ENCODE data around the gene LGALS3BP.

Gene LGALS3BP

DNA sequence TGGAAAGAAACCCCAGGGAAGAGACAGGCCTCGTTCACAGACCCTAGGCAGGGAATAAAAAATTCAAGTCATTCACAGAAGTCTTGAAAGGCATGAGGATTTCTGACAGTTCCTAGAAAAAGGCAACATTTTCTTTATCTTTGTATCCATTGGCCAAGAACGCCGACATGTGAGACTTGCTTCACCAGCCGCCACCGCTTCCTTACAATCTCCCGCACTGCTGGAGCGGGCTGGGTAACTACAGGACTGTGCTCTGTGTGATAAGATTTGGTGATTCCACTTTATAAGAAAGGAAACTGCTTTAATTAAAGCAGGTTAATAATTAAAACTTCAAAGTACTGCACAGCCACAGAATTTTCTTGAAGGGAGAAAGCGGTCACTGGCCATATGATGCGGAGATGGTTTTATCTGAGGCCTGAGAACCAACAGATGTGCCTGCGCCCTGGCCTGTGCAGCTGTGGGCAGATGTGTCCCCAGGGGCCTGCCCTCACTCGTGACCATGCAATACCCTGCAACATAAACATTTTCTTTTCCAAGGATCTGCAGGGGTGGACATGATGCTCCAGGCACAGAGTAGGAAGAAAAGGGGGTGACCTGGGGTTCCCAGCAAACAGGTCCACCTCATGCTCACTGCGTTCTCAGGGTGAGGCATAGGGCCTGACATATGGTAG, 13.0 kb upstream of the LGALS3BP start:
- TF ChIP-seq, protein P1, sequence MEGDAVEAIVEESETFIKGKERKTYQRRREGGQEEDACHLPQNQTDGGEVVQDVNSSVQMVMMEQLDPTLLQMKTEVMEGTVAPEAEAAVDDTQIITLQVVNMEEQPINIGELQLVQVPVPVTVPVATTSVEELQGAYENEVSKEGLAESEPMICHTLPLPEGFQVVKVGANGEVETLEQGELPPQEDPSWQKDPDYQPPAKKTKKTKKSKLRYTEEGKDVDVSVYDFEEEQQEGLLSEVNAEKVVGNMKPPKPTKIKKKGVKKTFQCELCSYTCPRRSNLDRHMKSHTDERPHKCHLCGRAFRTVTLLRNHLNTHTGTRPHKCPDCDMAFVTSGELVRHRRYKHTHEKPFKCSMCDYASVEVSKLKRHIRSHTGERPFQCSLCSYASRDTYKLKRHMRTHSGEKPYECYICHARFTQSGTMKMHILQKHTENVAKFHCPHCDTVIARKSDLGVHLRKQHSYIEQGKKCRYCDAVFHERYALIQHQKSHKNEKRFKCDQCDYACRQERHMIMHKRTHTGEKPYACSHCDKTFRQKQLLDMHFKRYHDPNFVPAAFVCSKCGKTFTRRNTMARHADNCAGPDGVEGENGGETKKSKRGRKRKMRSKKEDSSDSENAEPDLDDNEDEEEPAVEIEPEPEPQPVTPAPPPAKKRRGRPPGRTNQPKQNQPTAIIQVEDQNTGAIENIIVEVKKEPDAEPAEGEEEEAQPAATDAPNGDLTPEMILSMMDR (IDR thresholded peaks at IDR 0.05; ENCODE audit: low read depth, low read length): no peak
- no peak for DNase-seq
- Histone ChIP-seq H3K36me3 (peaks cover 69% of the 10 kb centered on the region), H3K4me3 (ENCODE audit: low read depth, low read length) (no peak overlapping the region), H3K27ac (0 out of 2 replicates have a peak overlapping the region, but pooled peaks have one; percentile 5), H3K9me3 (ENCODE audit: severe bottlenecking) (no peaks in the 10 kb centered on the region), H3K27me3 (ENCODE audit: insufficient read depth, low read depth, severe bottlenecking) (no peaks in the 10 kb centered on the region)

DNA sequence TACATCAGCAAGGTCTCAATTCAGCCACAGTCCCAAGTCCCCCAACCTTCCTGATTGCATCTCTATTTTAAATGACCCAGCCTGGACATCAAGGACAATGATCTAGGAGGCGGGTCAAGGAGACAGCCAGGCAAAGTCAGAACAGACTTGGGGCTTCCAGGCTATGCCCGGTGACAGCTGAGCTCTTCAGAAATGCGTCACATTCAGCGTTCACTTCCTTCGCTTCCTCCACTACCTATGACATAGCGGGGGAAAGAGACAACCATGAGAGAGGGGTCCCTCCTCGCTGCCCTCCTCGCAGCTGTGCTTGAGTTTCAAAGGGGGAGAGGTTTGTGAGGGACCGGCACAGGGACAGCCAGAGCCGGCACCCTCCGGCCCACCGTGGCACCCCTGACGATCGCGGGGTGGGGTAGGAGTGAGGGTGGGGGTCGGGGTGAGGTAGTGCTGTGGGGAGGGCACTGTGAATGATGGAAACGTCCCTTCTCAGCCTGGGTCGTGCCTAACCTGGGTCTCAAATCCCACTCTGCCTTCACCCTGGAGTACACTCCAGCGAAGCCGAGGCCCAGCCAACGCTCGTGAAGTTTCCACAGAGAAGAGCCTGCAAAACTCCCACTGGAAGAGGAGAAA, 12.3 kb upstream of the LGALS3BP start:
- H3K36me3 ChIP-seq: peaks cover 64% of the 10 kb centered on the region

DNA sequence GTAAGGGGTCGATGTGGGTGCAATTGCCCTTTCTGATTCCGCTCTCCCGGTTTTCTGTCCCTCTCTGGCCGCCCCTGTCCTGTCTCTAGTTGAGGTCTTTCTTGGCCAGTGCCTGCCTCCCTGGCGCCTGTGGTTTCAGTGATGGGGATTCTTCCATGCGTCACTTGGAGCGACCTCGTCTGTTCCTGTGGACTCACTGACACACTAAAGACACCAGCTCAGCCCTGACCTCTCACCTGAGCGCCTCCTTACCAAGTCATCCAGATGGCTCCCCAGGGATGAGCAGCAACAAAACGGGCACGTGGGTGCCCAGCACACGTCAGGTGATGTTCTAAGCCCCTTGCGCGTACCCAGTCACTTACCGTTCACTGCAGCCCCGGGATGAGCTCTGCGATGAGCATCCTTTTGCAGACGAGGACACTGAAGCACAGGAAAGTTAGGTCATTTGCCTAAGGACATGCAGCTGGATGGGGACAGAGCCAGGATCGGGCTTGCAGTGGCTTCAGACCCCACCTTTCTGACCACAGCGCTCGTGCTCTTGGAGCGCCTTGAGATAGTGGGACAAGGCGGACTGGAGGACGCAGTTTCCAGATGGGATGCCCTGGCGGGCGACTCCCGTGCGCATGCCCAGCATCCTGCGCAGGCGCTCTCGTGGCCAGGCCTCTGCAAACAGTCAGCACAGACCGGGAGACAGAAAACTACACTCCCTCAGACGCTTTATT, 11.5 kb upstream of the LGALS3BP start:
- H3K27me3 ChIP-seq (ENCODE audit: insufficient read depth, low read depth, severe bottlenecking): no peaks in the 10 kb centered on the region
- TF ChIP-seq, protein P1 (IDR thresholded peaks at IDR 0.05; ENCODE audit: low read depth, low read length): no peak
- H3K27ac ChIP-seq: peak overlapping the region; percentile 71
- no peak overlapping the region for H3K4me3 ChIP-seq (ENCODE audit: low read depth, low read length)
- H3K36me3 ChIP-seq: peaks cover 56% of the 10 kb centered on the region
- no peaks in the 10 kb centered on the region for H3K9me3 ChIP-seq (ENCODE audit: severe bottlenecking)
- DNase-seq: no peak

More for the DNA sequence above, 12.3 kb upstream of the LGALS3BP start:
- TF ChIP-seq, protein P1 (IDR thresholded peaks at IDR 0.05; ENCODE audit: low read depth, low read length): no peak
- H3K27ac ChIP-seq: no peak overlapping the region
- H3K4me3 ChIP-seq (ENCODE audit: low read depth, low read length): no peak overlapping the region
- H3K27me3 ChIP-seq (ENCODE audit: insufficient read depth, low read depth, severe bottlenecking): no peaks in the 10 kb centered on the region
- no peak for DNase-seq
- H3K9me3 ChIP-seq (ENCODE audit: severe bottlenecking): no peaks in the 10 kb centered on the region

DNA sequence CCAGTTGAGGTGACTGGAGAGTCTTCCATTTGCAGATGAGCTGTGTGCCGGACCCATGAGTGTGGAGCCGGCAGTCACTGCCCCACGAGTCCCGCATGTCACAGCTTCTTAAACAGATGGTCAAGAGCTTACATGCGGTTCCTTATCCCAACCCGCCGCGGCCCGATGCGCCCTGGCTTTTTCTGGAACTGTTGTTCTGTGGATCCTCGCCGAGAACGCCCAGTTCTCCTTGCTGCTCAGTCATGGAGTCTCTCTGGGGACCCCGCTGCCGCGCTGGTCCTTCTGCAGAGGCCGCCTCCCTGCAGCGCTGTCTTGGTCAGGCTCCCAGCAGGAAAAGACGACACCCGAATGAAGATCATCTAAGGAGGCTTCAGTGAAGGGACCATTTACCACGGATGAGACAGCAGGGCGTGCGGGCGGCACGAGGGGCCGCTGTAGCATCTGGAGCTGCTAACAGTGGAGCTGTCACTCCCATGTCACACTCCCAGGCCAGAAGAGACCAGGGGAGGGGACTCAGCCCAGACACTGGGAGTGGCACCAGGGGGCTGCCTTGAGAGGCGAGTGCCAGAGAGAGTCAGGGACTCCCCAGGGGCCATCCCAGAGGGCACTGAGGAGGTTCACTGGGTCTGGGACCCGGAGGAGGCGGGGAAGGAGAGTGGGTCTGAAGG, 10.8 kb upstream of the LGALS3BP start:
- peak overlapping the region; percentile 71 for H3K27ac ChIP-seq
- DNase-seq: peak; percentile 89
- H3K9me3 ChIP-seq (ENCODE audit: severe bottlenecking): no peaks in the 10 kb centered on the region
- H3K27me3 ChIP-seq (ENCODE audit: insufficient read depth, low read depth, severe bottlenecking): no peaks in the 10 kb centered on the region
- H3K4me3 ChIP-seq (ENCODE audit: low read depth, low read length): no peak overlapping the region
- TF ChIP-seq, protein P1 (IDR thresholded peaks at IDR 0.05; ENCODE audit: low read depth, low read length): peak; percentile 25; the same call in 1 of the 2 replicates
- peaks cover 49% of the 10 kb centered on the region for H3K36me3 ChIP-seq

DNA sequence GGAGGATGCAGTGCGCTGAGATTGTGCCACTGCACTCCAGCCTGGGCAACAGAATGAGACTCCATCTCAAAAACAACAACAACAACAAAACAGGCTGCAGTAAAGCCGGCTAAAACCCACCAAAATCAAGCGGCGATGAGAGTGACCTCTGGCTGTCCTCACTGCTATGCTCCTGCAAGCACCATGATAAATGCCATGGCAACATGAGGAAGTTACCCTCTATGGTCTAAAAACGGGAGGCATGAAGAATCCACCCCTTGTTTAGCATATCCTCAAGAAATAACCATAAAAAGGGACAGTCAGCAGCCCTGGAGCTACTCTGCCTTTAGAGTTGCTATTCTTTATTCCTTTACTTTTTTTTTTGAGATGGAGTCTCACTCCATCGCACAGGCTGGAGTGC, 8.4 kb upstream of the LGALS3BP start:
- no peak overlapping the region for H3K4me3 ChIP-seq (ENCODE audit: low read depth, low read length)
- TF ChIP-seq, protein P1 (IDR thresholded peaks at IDR 0.05; ENCODE audit: low read depth, low read length): no peak
- no peak for DNase-seq
- H3K9me3 ChIP-seq (ENCODE audit: severe bottlenecking): no peaks in the 10 kb centered on the region
- H3K27ac ChIP-seq: no peak overlapping the region
- peaks cover 26% of the 10 kb centered on the region for H3K36me3 ChIP-seq
- no peaks in the 10 kb centered on the region for H3K27me3 ChIP-seq (ENCODE audit: insufficient read depth, low read depth, severe bottlenecking)
